Measurements from ENCODE around the gene FLT3.

DNA sequence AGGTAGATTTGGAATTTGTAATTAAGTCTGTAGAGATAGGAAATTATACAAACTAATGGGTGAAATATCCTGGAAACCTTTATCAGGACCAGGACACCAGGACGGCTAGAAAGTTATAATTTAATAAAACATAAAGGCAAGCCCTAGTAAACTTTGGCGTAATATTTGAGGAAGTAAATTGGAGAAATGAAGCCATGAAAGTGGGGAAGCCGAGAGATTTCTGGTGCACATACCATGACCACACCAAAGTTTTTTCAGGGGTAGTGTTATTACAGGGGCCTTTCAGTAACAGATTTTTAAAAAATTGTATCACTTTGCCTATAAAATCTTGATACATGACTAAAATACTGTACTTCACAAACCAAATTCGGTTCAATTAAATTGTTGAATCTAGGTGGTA lies 57.2 kb downstream of the FLT3 start:
- TF ChIP-seq EZH2 (IDR thresholded peaks at IDR 0.05) (no peak), POLR2AphosphoS5 (IDR thresholded peaks at IDR 0.05; ENCODE audit: borderline replicate concordance, low read depth, low read length) (no peak), FOXP2 (optimal IDR thresholded peaks at IDR 0.05; ENCODE audit: control extremely low read depth, extremely low read length, insufficient read depth) (no peak)

Data from SK-N-MC (cell line).